Measurements from ENCODE around the gene RPF1. TPM values are rescaled to one million over a fixed set of nuclear protein-coding genes. Genes with fewer than 3 reads are reported as not detected.

The RPF1 gene
- total and polyA plus RNA-seq, 10 of the 15 experiments (the other 5 are each of a cell fraction or from before 2014, with no cell fraction given): 37.0 to 97.5 (median 56.2) TPM

GRCh38 chr1:84525779-84526178, 46.7 kb downstream of the RPF1 start:
- in situ Hi-C loops (cut with MboI) (no loop called here), intact Hi-C loops (cut with micrococcal nuclease; ENCODE audit: unreplicated experiment) (no loop called here)
- WGBS (ENCODE audit: insufficient coverage, insufficient replicate concordance, low lambda C conversion rate, missing lambda C conversion rate): 100% methylated on average over 1 of the region's 1 CpG
- H3K4me1 ChIP-seq (ENCODE audit: control insufficient read depth, insufficient read depth, low read length): no peaks in the 10 kb centered on the region
- H3K27me3 ChIP-seq (replicated peaks in 1 of 2; ENCODE audit: control insufficient read depth in 2 of 2, insufficient read depth in 2 of 2, low read length in 1 of 2): no peaks in the 10 kb centered on the region
- no peaks in the 10 kb centered on the region for H3K79me2 ChIP-seq (ENCODE audit: control insufficient read depth, insufficient read depth, low read length)
- no peak overlapping the region for H3K4me2 ChIP-seq (ENCODE audit: control insufficient read depth, insufficient read depth)
- TF ChIP-seq PBX3 (IDR thresholded peaks at IDR 0.05; ENCODE audit: insufficient replicate concordance, low read depth, low read length): no peak
- TF ChIP-seq CBX5 (IDR thresholded peaks at IDR 0.05; ENCODE audit: low read depth): 0 out of 2 replicates have a peak, but pooled peaks have one; percentile 29
- SMC1A ChIA-PET (ENCODE audit: uncharacterized antibody, unreplicated experiment): interaction anchor here (1.1 to 1.2 kb wide), 2 partner anchors 40 to 77 kb away, joined by 3 read pairs; no protein-coding TSS in a partner anchor
- POLR2A ChIA-PET: interaction anchor here (1.2 kb wide), 1 partner anchor 47 kb away, joined by 3 read pairs; the partner anchor contains the start of gene RPF1
- no peak overlapping the region for H3K27ac ChIP-seq (ENCODE audit: control insufficient read depth, insufficient read depth)
- no peaks in the 10 kb centered on the region for H3K36me3 ChIP-seq (ENCODE audit: control insufficient read depth in 2 of 2, insufficient read depth in 2 of 2, low read length in 1 of 2)
- no peaks in the 10 kb centered on the region for H4K20me1 ChIP-seq (ENCODE audit: control insufficient read depth, insufficient read depth)
- H3K9me3 ChIP-seq (replicated peaks; ENCODE audit: control insufficient read depth, insufficient read depth, low read length): peaks cover 3% of the 10 kb centered on the region; the same call in 1 of the 3 replicates
- peak; percentile 49 for FAIRE-seq
- RAD21 ChIA-PET (ENCODE audit: unreplicated experiment): no interaction called here
- H3K4me3 ChIP-seq: no peak overlapping the region
- no peak for DNase-seq (ENCODE audit: low read depth, low spot score)
- no peak overlapping the region for H2AFZ ChIP-seq (ENCODE audit: control insufficient read depth, low read depth, low read length)
- no peak overlapping the region for H3K9ac ChIP-seq (ENCODE audit: control insufficient read depth, insufficient read depth, low read length)
- no TSS peak for BruUV-seq (replicated peaks)
- no peak for ATAC-seq
- CTCF ChIA-PET: no interaction called here

- ChIA-PET SMC1A (ENCODE audit: uncharacterized antibody, unreplicated experiment) (interaction anchor here (0.8 kb wide), 1 partner anchor 91 kb away, joined by 3 read pairs; no protein-coding TSS in a partner anchor), CTCF (interaction anchor here (1.4 kb wide), 1 partner anchor 96 kb away, joined by 7 read pairs; no protein-coding TSS in a partner anchor), RAD21 (ENCODE audit: unreplicated experiment) (interaction anchor here (1.1 kb wide), 1 partner anchor 34 kb away, joined by 3 read pairs; no protein-coding TSS in a partner anchor), POLR2A (interaction anchor here (0.6 to 1.2 kb wide), 2 partner anchors 34 to 520 kb away, joined by 3 read pairs; no protein-coding TSS in a partner anchor)
- FAIRE-seq (no peak), ATAC-seq (peak; percentile 91), DNase-seq (ENCODE audit: low read depth, low spot score) (no peak)
- Histone ChIP-seq H3K27me3 (replicated peaks in 1 of 2; ENCODE audit: control insufficient read depth in 2 of 2, insufficient read depth in 2 of 2, low read length in 1 of 2) (no peaks in the 10 kb centered on the region), H3K4me1 (ENCODE audit: control insufficient read depth, insufficient read depth, low read length) (no peaks in the 10 kb centered on the region), H2AFZ (ENCODE audit: control insufficient read depth, low read depth, low read length) (no peak overlapping the region), H3K36me3 (ENCODE audit: control insufficient read depth in 2 of 2, insufficient read depth in 2 of 2, low read length in 1 of 2) (peaks cover 0 to 5% of the 10 kb centered on the region in 2 experiments; a peak in 2 of 4 replicates), H4K20me1 (ENCODE audit: control insufficient read depth, insufficient read depth) (no peaks in the 10 kb centered on the region), H3K9me3 (replicated peaks; ENCODE audit: control insufficient read depth, insufficient read depth, low read length) (no peaks in the 10 kb centered on the region), H3K4me3 (no peak overlapping the region), H3K9ac (ENCODE audit: control insufficient read depth, insufficient read depth, low read length) (no peak overlapping the region), H3K79me2 (ENCODE audit: control insufficient read depth, insufficient read depth, low read length) (no peaks in the 10 kb centered on the region), H3K27ac (ENCODE audit: control insufficient read depth, insufficient read depth) (no peak overlapping the region), H3K4me2 (ENCODE audit: control insufficient read depth, insufficient read depth) (no peak overlapping the region)
- in situ Hi-C loops (cut with MboI) (no loop called here), intact Hi-C loops (cut with micrococcal nuclease; ENCODE audit: unreplicated experiment) (no loop called here)
- TF ChIP-seq FOXM1 (IDR thresholded peaks at IDR 0.05; ENCODE audit: low read depth, low read length) (no peak), NFYB (IDR thresholded peaks at IDR 0.05; ENCODE audit: insufficient read depth, low read depth, low read length) (no peak), RUNX3 (IDR thresholded peaks at IDR 0.05; ENCODE audit: low read length) (0 out of 2 replicates have a peak, but pooled peaks have one; percentile 8)
- no TSS peak for BruUV-seq (replicated peaks)
Observed at GRCh38 chr1:84538599-84538998, 59.5 kb downstream of the RPF1 start.

Data from GM12878 (cell line).